NK-92 treated with Interleukin-12 subunit alpha and Interleukin-12 subunit beta, amount 100 ng/mL, for 24 hours (cell line): Measurements from ENCODE around the gene RECK.

Source experiments
- DNase-seq: peaks from one replicate; lab custom pipeline; 2025; lab: John Stamatoyannopoulos, UW

The RECK gene

DNA sequence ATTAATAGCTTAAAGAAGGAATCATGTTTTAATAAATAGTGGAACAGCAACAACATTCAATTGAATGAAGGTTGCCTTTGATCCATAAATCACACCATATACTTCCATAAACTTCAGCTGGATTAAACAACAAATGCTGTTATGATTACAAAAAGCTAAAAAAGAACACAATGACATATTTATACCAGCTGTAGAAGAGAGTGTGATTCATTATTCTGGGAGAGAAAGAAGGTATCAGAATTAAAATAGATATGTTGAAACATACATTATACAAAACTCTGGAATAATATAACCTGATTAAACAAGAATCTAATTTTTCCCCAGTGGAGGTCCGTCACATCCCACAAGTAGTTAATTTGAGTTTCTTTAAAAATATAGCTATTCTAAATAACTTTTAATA is 7.5 kb upstream of the RECK start:
- DNase-seq = no peak

DNA sequence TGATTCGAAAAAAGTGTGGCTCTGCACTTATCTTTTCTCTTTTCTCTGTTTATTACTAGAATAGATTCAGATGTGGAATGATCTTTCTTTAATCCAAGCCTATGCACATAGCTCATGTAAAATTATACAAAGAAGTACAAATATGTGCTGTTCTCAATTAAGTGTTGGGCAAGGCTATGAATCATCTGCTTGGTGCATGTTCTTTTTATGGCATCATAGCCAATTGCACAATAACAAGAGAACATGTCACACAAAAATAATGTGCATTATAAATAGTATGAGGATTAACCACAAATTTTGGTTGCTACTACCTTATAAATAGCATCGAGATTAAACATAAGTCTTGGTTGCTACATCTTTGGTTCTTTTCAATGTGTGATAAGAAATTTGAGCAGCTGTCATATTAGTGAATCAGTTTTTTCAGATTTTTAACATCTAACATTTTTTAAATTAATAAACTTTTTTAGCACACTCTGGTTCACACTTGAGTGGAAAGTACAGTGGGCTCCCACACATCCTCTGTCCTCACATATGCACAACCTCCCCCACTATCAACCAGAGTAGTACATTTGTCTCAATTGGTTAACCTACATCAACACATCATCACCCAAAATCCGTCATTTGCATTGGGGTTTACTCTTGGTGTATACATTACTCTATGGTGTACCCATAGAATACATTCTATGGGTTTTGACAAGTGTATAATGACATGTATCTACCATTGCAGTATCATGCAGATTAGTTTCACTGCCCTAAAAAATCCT is 6.8 kb upstream of the RECK start:
- DNase-seq = no peak

GRCh38 chr9:36030871-36031270 is 5.8 kb upstream of the RECK start:
- DNase-seq = no peak

- no peak for DNase-seq
Observed at GRCh38 chr9:36031774-36032555, 4.7 kb upstream of the RECK start.

DNA sequence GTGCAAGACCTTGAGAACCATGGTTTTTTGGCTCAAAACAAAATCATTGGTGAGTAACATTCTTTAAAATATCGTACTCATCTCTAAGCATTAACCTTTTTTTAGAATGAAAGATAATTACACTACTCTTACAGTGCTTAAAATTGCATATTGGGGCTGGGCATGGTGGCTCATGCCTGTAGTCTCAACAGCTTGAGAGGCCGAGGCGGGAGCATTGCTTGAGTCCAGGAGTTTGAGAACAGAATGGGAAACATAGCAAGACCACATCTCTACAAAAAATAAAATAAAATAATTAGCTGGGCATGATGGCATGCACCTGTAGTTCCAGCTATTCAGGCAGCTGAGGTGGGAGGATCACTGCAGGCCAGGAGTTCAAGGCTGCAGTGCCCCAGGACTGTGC is 2.9 kb upstream of the RECK start:
- no peak for DNase-seq

DNA sequence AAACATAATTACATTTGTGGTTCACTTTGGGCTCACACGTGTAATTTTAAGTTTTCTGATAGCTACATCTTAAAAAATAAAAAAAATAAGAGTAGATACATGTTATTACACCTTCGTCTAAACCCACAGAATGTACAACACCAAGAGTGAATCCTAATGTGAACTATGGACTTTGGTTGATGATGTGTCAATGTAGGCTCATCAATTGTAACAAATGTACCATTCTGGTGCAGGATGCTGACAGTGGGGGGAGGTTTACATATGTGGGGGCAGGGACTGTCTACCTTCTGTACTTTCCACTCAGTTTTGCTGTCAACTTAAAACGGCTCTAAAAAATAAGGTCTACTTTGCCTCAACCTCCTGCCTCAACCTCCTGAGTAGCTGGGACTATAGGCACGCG is 2.5 kb upstream of the RECK start:
- DNase-seq = no peak

GRCh38 chr9:36035006-36035405 is 1.7 kb upstream of the RECK start:
- no peak for DNase-seq

DNA sequence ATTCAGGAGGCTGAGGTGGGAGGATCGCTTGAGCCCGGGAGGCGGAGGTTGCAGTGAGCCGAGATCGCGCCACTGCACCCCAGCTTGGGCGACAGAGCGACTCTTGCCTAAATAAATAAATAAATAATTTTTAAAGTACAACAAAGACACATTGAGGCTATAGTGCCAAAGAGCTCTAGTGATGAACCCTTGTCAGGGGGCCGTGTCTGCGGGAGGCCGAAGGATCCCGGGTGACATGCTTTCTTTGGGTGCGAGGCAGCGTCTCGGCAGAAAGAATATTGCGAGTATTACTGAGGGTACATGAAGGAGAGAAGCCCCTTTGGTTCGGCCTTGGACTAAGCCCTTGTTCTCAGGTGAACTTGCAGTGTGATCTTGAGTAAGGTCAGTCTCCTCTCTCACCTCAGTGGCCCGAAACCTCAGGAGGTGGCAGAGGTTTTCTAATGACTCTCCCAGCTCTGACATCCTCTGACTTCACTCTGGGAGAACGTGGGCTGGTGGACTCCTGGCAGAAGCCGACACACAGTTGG is 397 bp upstream of the RECK start:
- no peak for DNase-seq

- no peak for DNase-seq
Observed at GRCh38 chr9:36037549-36038122, 923 bp downstream of the RECK start.

- DNase-seq = no peak
Observed at GRCh38 chr9:36039121-36039520, 2.4 kb downstream of the RECK start.

- no peak for DNase-seq
Observed at GRCh38 chr9:36039696-36040095, 3.0 kb downstream of the RECK start.

DNA sequence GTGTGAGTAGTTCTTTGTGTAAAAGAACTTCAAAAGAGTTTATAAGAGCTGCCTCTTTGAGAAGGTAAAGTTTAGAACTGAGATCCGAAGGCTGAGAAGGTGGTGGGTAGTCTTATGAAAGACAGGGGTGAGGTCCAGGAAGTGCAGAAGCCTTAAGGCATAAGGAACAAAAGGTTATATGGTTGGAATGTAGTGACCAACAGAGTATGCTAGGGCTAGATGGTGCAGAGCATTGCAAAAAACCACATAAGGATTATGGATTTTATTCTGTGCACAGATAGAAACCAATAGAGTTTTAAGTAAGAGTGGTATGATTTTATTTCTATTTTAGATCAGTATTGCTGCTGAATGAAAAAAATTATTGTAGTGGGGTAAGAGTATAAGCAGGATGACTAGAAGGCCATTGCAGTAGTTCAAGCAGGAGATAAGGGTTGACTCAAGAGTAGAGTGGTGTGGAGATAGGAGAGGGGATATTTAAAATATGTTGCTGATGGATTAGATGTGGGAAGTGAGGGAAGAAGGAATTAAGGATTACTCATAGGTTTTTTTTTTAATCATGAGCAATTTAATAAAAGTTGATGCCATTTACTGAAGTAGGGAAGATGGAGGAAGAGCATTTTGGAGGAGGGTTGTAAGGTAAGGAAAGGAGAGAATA is 3.7 kb downstream of the RECK start:
- DNase-seq = no peak

- no peak for DNase-seq
Observed at GRCh38 chr9:36041506-36041905, 4.8 kb downstream of the RECK start.

DNA sequence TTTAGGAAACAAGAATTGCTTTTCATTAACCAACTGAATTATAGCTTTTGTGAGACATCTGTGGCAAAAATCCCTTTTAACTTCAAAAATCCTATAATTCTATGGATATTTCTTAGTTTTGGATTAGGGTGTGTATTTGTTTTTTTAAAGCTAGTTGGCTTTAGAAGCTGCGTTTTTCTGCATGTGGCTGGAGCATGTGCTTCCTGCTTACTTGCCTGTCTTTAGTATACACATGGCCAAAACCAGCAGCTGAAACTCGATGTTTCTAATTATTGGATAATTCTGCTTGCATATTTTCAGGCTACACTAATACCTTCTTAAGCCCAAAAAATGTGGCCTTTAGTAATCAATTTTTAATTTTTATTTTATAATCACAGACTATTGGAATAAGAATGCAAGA is 8.9 kb downstream of the RECK start:
- no peak for DNase-seq

DNA sequence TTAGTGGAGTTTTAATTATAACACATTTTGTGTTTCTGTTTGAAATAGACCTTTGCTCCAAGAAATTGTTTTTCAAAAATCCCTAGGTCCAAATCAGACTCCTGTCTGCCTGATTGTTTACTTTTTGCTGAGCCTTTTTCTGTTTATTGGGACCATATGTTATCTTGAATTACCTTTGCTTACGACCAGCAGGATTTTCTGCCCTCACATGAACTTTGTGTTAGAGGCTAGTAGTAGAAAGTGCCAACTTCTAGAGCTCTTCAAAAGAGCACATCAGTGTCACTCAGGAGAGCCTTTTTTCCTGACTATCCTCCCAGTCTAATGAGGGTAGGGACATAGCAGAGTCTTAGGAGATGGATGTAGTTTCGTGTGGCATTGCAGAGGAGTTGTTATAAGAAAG is 10.2 kb downstream of the RECK start:
- DNase-seq = no peak

DNA sequence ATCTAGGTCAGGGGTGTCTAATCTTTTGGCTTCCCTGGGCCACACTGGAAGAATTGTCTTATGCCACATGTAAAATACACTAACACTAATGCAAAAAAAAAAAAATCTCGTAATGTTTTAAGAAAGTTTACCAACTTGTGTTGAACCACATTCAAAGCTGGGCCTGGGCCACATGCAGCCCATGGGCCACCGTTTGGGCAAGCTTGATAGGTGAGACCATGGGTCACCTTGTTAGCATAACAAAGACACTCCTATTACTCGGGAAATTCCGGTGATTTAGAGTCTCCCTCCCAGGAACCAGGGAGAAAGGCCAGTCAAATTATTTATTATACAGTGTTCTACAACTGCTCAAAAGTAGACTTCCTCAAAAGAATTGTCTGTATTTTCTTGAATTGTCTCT is 12.7 kb downstream of the RECK start:
- DNase-seq = no peak

- no peak for DNase-seq
Observed at GRCh38 chr9:36050476-36050875, 13.8 kb downstream of the RECK start.

GRCh38 chr9:36051317-36051716 is 14.6 kb downstream of the RECK start:
- DNase-seq = no peak

- DNase-seq = no peak
Observed at GRCh38 chr9:36053971-36054370, 17.3 kb downstream of the RECK start.

- no peak for DNase-seq
Observed at GRCh38 chr9:36056896-36057295, 20.2 kb downstream of the RECK start.

DNA sequence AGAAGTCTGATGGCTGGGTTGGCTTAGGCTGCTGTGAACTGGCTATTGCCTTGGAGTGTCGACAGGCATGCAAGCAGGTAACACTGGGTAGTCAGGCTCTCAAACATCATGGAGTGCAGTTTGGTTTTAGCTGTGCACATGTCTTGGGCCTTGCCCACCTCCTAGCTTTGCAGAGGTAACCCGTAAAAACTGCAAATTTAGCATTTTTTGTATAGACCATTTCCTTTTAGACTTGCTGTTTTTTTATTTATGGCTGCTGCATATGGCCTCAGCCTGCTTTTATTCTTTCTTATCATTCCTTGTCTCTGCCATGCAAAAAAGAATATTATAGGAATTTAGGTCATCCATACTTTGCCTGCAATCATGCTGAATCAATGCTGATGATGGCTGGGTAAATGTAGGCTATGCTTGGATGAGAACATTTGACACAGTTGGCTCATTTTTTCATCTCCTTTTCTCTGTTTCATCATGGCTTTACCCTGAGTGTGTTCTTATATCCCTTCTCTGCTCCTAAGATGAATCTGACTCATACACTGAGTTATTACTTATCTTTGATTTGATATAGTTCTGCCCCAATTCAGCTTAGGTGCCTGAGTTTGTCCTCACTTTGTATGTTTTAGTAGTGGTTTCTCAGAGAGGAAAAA is 27.2 kb downstream of the RECK start:
- DNase-seq = no peak

- DNase-seq = no peak
Observed at GRCh38 chr9:36064448-36065037, 27.8 kb downstream of the RECK start.
